Activated naive CD4-positive, alpha-beta T cell treated with anti-CD3 and anti-CD28 coated beads for 36 hours (primary cell): ENCODE data around the gene EHD1. TPM values are rescaled to one million over a fixed set of nuclear protein-coding genes. Genes with fewer than 3 reads are reported as not detected.

Source experiments
- CTCF ChIA-PET: fragments of 350-600 bp; sonication (Branson Sonifier 250); formaldehyde crosslinking; loops from one replicate; lab custom pipeline; 2021; ENCODE audit warnings: antibody characterized with exemption; lab: Charles Lee
- DNase-seq: peaks from one replicate; pipeline ENCODE4 v3.0.0-alpha.2; 2020
- H3K27ac Mint-ChIP-seq: one replicate; pipeline ENCODE4 v1.8.0; 2021; ENCODE audit warnings: mild to moderate bottlenecking, mixed read lengths
- H3K27me3 Mint-ChIP-seq: one replicate; pipeline ENCODE4 v1.8.0; 2021; ENCODE audit warnings: low read depth, mixed read lengths
- H3K36me3 Mint-ChIP-seq: one replicate; pipeline ENCODE4 v1.8.0; 2021; ENCODE audit warnings: low read depth, mixed read lengths
- H3K4me1 Mint-ChIP-seq: one replicate; pipeline ENCODE4 v1.8.0; 2021; ENCODE audit warnings: low read depth, mixed read lengths
- H3K4me3 Mint-ChIP-seq: one replicate; pipeline ENCODE4 v1.8.0; 2021; ENCODE audit warnings: mild to moderate bottlenecking, moderate library complexity, mixed read lengths
- H3K9me3 Mint-ChIP-seq: one replicate; pipeline ENCODE4 v1.8.0; 2021; ENCODE audit warnings: mixed read lengths
- intact Hi-C: fragments of 100-400 bp; cut with micrococcal nuclease; formaldehyde crosslinking; loops from one replicate; pipeline ENCODE4 v1.15.1; 2023
- total RNA-seq, 2 experiments: library from RNA; stranded (reverse); gene quantifications; one replicate each; pipeline ENCODE4 v1.2.3, GENCODE V29; 2021

Gene EHD1
- 100 to 1,000 TPM; 124 to 132 TPM for total RNA-seq

GRCh38 chr11:64878494-64879243, at the start of gene EHD1:
Gene EHD1 (minus strand): TSS chr11:64878621. CDS start chr11:64878464, 157 bp downstream.
- Mint-ChIP-seq H3K9me3 (no peaks in the 10 kb centered on the region), H3K4me1 (peaks cover 58% of the 10 kb centered on the region), H3K27ac (peak within 1 kb of the TSS; percentile 96), H3K36me3 (peaks cover 34% of the 10 kb centered on the region), H3K4me3 (peak within 1 kb of the TSS; percentile 93), H3K27me3 (no peaks in the 10 kb centered on the region)
- peak; percentile 100 for DNase-seq
- intact Hi-C loops: loop anchor here (1.0 to 5.0 kb wide), 7 partner anchors 10 to 636 kb away; partner anchors contain the start of genes ATG2A, FKBP2 and SF1
- CTCF ChIA-PET: interaction anchor here (0.5 to 30.8 kb wide), 4 partner anchors 9 to 400 kb away, joined by 3 to 992 read pairs (median 4); partner anchors contain the start of gene CDC42BPG

- intact Hi-C loops: no loop called here
- CTCF ChIA-PET: interaction anchor here (0.7 kb wide), 1 partner anchor 94 kb away, joined by 3 read pairs; no protein-coding TSS in a partner anchor
Measured at GRCh38 chr11:64926689-64927088, 48.3 kb upstream of the EHD1 start.

GRCh38 chr11:64925536-64926436, 47.4 kb upstream of the EHD1 start:
- Mint-ChIP-seq H3K27me3 (no peaks in the 10 kb centered on the region), H3K4me3 (peak overlapping the region; percentile 76), H3K9me3 (no peaks in the 10 kb centered on the region), H3K4me1 (peaks cover 19% of the 10 kb centered on the region), H3K27ac (no peak overlapping the region), H3K36me3 (no peaks in the 10 kb centered on the region)
- DNase-seq: no peak
- intact Hi-C loops: loop anchor here (1.0 to 2.0 kb wide), 3 partner anchors 8 to 147 kb away; partner anchors contain the start of genes ATG2A and SF1
- CTCF ChIA-PET: interaction anchor here (0.6 kb wide), 1 partner anchor 1505 kb away, joined by 3 read pairs; no protein-coding TSS in a partner anchor

More at GRCh38 chr11:64926689-64927088, 48.3 kb upstream of the EHD1 start:
- Mint-ChIP-seq H3K27ac (no peak overlapping the region), H3K4me1 (peaks cover 19% of the 10 kb centered on the region), H3K36me3 (no peaks in the 10 kb centered on the region), H3K27me3 (no peaks in the 10 kb centered on the region), H3K9me3 (no peaks in the 10 kb centered on the region), H3K4me3 (no peak overlapping the region)
- no peak for DNase-seq

- intact Hi-C loops: loop anchor here (1.0 to 2.0 kb wide), 6 partner anchors 8 to 146 kb away; partner anchors contain the start of genes ATG2A and SF1
- Mint-ChIP-seq H3K27ac (no peak overlapping the region), H3K36me3 (no peaks in the 10 kb centered on the region), H3K4me3 (peak overlapping the region; percentile 76), H3K27me3 (no peaks in the 10 kb centered on the region), H3K4me1 (peaks cover 19% of the 10 kb centered on the region), H3K9me3 (no peaks in the 10 kb centered on the region)
- peak; percentile 57 for DNase-seq
- CTCF ChIA-PET: interaction anchor here (1.6 kb wide), 1 partner anchor 76 kb away, joined by 4 read pairs; no protein-coding TSS in a partner anchor
Measured at GRCh38 chr11:64924910-64925284, 46.5 kb upstream of the EHD1 start.

- Mint-ChIP-seq H3K4me1 (peaks cover 19% of the 10 kb centered on the region), H3K27me3 (no peaks in the 10 kb centered on the region), H3K27ac (peak within 1 kb of the TSS; percentile 93), H3K4me3 (peak within 1 kb of the TSS; percentile 87), H3K36me3 (no peaks in the 10 kb centered on the region), H3K9me3 (no peaks in the 10 kb centered on the region)
- peak; percentile 92 for DNase-seq
- intact Hi-C loops: loop anchor here (1.0 to 2.0 kb wide), 5 partner anchors 46 to 145 kb away; partner anchors contain the start of gene SF1
- CTCF ChIA-PET: interaction anchor here (1.6 kb wide), 1 partner anchor 76 kb away, joined by 4 read pairs; no protein-coding TSS in a partner anchor
Measured at GRCh38 chr11:64923944-64924909, 45.8 kb upstream of the EHD1 start, which contains the start of gene PPP2R5B. Gene PPP2R5B (plus strand): TSS chr11:64924689. CDS start chr11:64925735, 1,046 bp downstream.

GRCh38 chr11:64923151-64923661, 44.8 kb upstream of the EHD1 start:
- intact Hi-C loops: no loop called here
- Mint-ChIP-seq H3K4me1 (peaks cover 19% of the 10 kb centered on the region), H3K9me3 (no peaks in the 10 kb centered on the region), H3K4me3 (no peak overlapping the region), H3K27ac (no peak overlapping the region), H3K27me3 (no peaks in the 10 kb centered on the region), H3K36me3 (no peaks in the 10 kb centered on the region)
- no peak for DNase-seq
- CTCF ChIA-PET: interaction anchor here (0.6 to 1.0 kb wide), 2 partner anchors 28 to 160 kb away, joined by 3 read pairs; no protein-coding TSS in a partner anchor

- Mint-ChIP-seq H3K27ac (no peak overlapping the region), H3K9me3 (no peaks in the 10 kb centered on the region), H3K36me3 (no peaks in the 10 kb centered on the region), H3K27me3 (no peaks in the 10 kb centered on the region), H3K4me3 (no peak overlapping the region), H3K4me1 (peaks cover 31% of the 10 kb centered on the region)
- intact Hi-C loops: no loop called here
- CTCF ChIA-PET: no interaction called here
- DNase-seq: no peak
Measured at GRCh38 chr11:64921384-64921783, 43.0 kb upstream of the EHD1 start.

- peaks cover 35% of the 10 kb centered on the region for H3K4me1 Mint-ChIP-seq
- CTCF ChIA-PET: no interaction called here
Measured at GRCh38 chr11:64920124-64920523, 41.7 kb upstream of the EHD1 start.

GRCh38 chr11:64919627-64920026, 41.2 kb upstream of the EHD1 start:
- Mint-ChIP-seq H3K27ac (no peak overlapping the region), H3K27me3 (no peaks in the 10 kb centered on the region), H3K4me1 (peaks cover 33% of the 10 kb centered on the region), H3K36me3 (no peaks in the 10 kb centered on the region), H3K4me3 (no peak overlapping the region), H3K9me3 (no peaks in the 10 kb centered on the region)
- CTCF ChIA-PET: no interaction called here
- intact Hi-C loops: loop anchor here (5.0 kb wide), 1 partner anchor 163 kb away; the partner anchor contains the start of genes CDCA5 and ZFPL1
- DNase-seq: no peak

More at GRCh38 chr11:64920124-64920523, 41.7 kb upstream of the EHD1 start:
- H3K36me3 Mint-ChIP-seq: no peaks in the 10 kb centered on the region
- intact Hi-C loops: no loop called here
- H3K27ac Mint-ChIP-seq: no peak overlapping the region
- H3K9me3 Mint-ChIP-seq: no peaks in the 10 kb centered on the region
- DNase-seq: no peak
- H3K4me3 Mint-ChIP-seq: no peak overlapping the region
- H3K27me3 Mint-ChIP-seq: no peaks in the 10 kb centered on the region

- Mint-ChIP-seq H3K9me3 (no peaks in the 10 kb centered on the region), H3K27ac (peak overlapping the region; percentile 81), H3K4me1 (peaks cover 25% of the 10 kb centered on the region), H3K36me3 (no peaks in the 10 kb centered on the region), H3K27me3 (no peaks in the 10 kb centered on the region), H3K4me3 (peak overlapping the region; percentile 87)
- CTCF ChIA-PET: interaction anchor here (0.6 to 1.0 kb wide), 4 partner anchors 13 to 71 kb away, joined by 3 to 4 read pairs (median 3); no protein-coding TSS in a partner anchor
- peak; percentile 36 for DNase-seq
- intact Hi-C loops: loop anchor here (1.0 to 5.0 kb wide), 2 partner anchors 90 to 164 kb away; partner anchors contain the start of genes CDCA5 and ZFPL1
Measured at GRCh38 chr11:64918017-64918416, 39.6 kb upstream of the EHD1 start.
